Lower lobe of right lung (tissue), 2 donors: ENCODE data around the gene TH. TPM values are rescaled to one million over a fixed set of nuclear protein-coding genes. Genes with fewer than 3 reads are reported as not detected.

Experiments used
- ATAC-seq, 2 donors: fragments of 200-7000 bp; cut with Tn5 transposase; one replicate each; pipeline ENCODE4 v1.9.1; 2020 to 2022; ENCODE audit warnings: mild to moderate bottlenecking in 2 of 2, moderate library complexity in 2 of 2
- DNase-seq: peaks from one replicate; pipeline ENCODE4 v3.0.0-alpha.2; 2020
- H3K27ac ChIP-seq: fragments of 200-600 bp; one replicate; pipeline ENCODE4 v1.8.0; 2022
- H3K27me3 ChIP-seq: fragments of 200-600 bp; one replicate; pipeline ENCODE4 v1.8.0; 2022; ENCODE audit warnings: low read depth
- H3K36me3 ChIP-seq: fragments of 200-600 bp; one replicate; pipeline ENCODE4 v1.8.0; 2022; ENCODE audit warnings: mild to moderate bottlenecking
- H3K4me1 ChIP-seq: fragments of 200-600 bp; one replicate; pipeline ENCODE4 v1.8.0; 2022
- H3K4me3 ChIP-seq: fragments of 200-600 bp; one replicate; pipeline ENCODE4 v1.8.0; 2022; ENCODE audit warnings: mild to moderate bottlenecking
- H3K9me3 ChIP-seq: fragments of 200-600 bp; one replicate; pipeline ENCODE4 v1.8.0; 2022
- CTCF ChIP-seq: fragments of 200-600 bp; IDR thresholded peaks from one replicate; pipeline ENCODE4 v1.8.0; 2022; ENCODE audit warnings: antibody characterized with exemption, mild to moderate bottlenecking
- intact Hi-C: fragments of 100-400 bp; cut with DNase I; formaldehyde crosslinking; loops from one replicate; pipeline ENCODE4 v1.11.0; 2022
- total RNA-seq: library from RNA; stranded (reverse); fragmentation: NEBNext Ultra II Directional; extraction: Animal tissue kit (Norgen Biotek cat#: 25700); gene quantifications from one replicate; pipeline ENCODE4 v1.2.1, GENCODE V29; 2021
- donor health status: DM: no; HTN: yes; CAD: no; lungs with severe emphysema.

Gene TH
- total RNA-seq, 1 donor from 2014 or later = not detected

- Histone ChIP-seq H3K36me3 (no peaks in the 10 kb centered on the region), H3K4me1 (peaks cover 16% of the 10 kb centered on the region), H3K9me3 (no peaks in the 10 kb centered on the region), H3K27me3 (peaks cover 89% of the 10 kb centered on the region), H3K4me3 (peak overlapping the region; percentile 37), H3K27ac (no peak overlapping the region)
- ATAC-seq = peak in 1 of 2 donors; percentile 22
- intact Hi-C loops = no loop called here
- DNase-seq = no peak
- no peak for TF ChIP-seq CTCF
Observed at GRCh38 chr11:2138431-2139122, 33.0 kb downstream of the TH start.

DNA sequence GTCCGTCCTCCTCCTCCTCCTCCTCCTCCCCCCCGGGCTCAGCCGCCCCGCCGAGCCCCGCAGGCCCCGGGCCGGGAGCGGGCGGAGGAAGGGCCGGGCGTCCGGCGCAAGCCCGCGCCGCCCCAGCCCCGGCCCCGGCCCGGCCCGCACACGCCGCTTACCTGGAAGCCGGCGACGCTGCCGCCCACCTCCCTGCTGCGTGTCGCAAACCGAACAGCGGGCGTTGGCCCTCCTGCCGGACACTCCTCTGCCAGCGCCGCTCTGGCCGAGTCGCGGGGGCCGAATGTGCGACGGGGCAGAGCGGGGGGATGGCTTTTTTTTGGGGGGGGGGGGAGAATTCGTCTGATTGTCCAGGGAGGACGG, 33.6 kb downstream of the TH start:
- Histone ChIP-seq H3K4me1 (peaks cover 16% of the 10 kb centered on the region), H3K36me3 (no peaks in the 10 kb centered on the region), H3K27me3 (peaks cover 89% of the 10 kb centered on the region), H3K9me3 (no peaks in the 10 kb centered on the region), H3K27ac (no peak overlapping the region), H3K4me3 (peak overlapping the region; percentile 37)
- ATAC-seq (peak in 1 of 2 donors; percentile 48), DNase-seq (peak; percentile 48)
- intact Hi-C loops = no loop called here
- TF ChIP-seq CTCF = no peak

- intact Hi-C loops = no loop called here
- Histone ChIP-seq H3K36me3 (no peaks in the 10 kb centered on the region), H3K4me1 (peaks cover 16% of the 10 kb centered on the region), H3K27ac (no peak overlapping the region), H3K4me3 (peak overlapping the region; percentile 37), H3K27me3 (peaks cover 87% of the 10 kb centered on the region), H3K9me3 (no peaks in the 10 kb centered on the region)
- DNase-seq (peak; percentile 52), ATAC-seq (peak; percentile 56 to 59)
- TF ChIP-seq CTCF = no peak
Observed at GRCh38 chr11:2137202-2138067, 34.2 kb downstream of the TH start.

GRCh38 chr11:2136952-2137201, 34.7 kb downstream of the TH start:
- H3K4me3 ChIP-seq = no peak overlapping the region
- H3K4me1 ChIP-seq = peaks cover 16% of the 10 kb centered on the region
- H3K36me3 ChIP-seq = no peaks in the 10 kb centered on the region
- ATAC-seq (no peak), DNase-seq (no peak)
- intact Hi-C loops = no loop called here
- no peak overlapping the region for H3K27ac ChIP-seq
- H3K27me3 ChIP-seq = peaks cover 81% of the 10 kb centered on the region
- no peaks in the 10 kb centered on the region for H3K9me3 ChIP-seq
- TF ChIP-seq CTCF = no peak

GRCh38 chr11:2136209-2136951, 35.2 kb downstream of the TH start:
- intact Hi-C loops = no loop called here
- Histone ChIP-seq H3K9me3 (no peaks in the 10 kb centered on the region), H3K27ac (no peak overlapping the region), H3K36me3 (no peaks in the 10 kb centered on the region), H3K4me3 (no peak overlapping the region), H3K4me1 (peaks cover 16% of the 10 kb centered on the region), H3K27me3 (peaks cover 76% of the 10 kb centered on the region)
- ATAC-seq (no peak), DNase-seq (peak; percentile 37)
- TF ChIP-seq CTCF = no peak
